OCI-LY7 (cell line): ENCODE results near the gene CPA2. TPM values are rescaled to one million over a fixed set of nuclear protein-coding genes. Genes with fewer than 3 reads are reported as not detected.

Experiments
- BruUV-seq: library from RNA; stranded (reverse); fragments of 400-500 nt; replicated peaks from 2 replicates; lab custom pipeline; 2021; lab: Mats Ljungman, UMichigan
- CTCF ChIA-PET: fragments of 300-600 bp; sonication (Branson Sonifier 250); formaldehyde crosslinking; loops from one replicate; lab custom pipeline; 2022; ENCODE audit warnings: antibody characterized with exemption; ENCODE audit not compliant: unreplicated experiment; lab: Charles Lee
- POLR2A ChIA-PET: fragments of 300-600 bp; sonication (Branson Sonifier 250); formaldehyde crosslinking; loops from one replicate; lab custom pipeline; 2022; ENCODE audit warnings: antibody characterized with exemption; lab: Charles Lee
- DNase-seq: peaks from one replicate; pipeline ENCODE4 v3.0.0-alpha.2; 2015; ENCODE audit warnings: low spot score
- H2AFZ ChIP-seq: fragments of 200-600 bp; sonication (generic), shearing (Covaris generic); 2 replicates; pipeline ENCODE4 v1.6.1; 2014; ENCODE audit warnings: mild to moderate bottlenecking, antibody characterized with exemption, low read length, moderate library complexity
- H3K27ac ChIP-seq: fragments of 200-600 bp; sonication (generic); 2 replicates; pipeline ENCODE4 v1.5.1; 2014; ENCODE audit warnings: mixed run types, low read depth, mild to moderate bottlenecking, moderate library complexity, low read length, inconsistent platforms; ENCODE audit not compliant: poor library complexity, severe bottlenecking
- H3K36me3 ChIP-seq: fragments of 200-600 bp; sonication (generic); 2 replicates; pipeline ENCODE4 v1.6.1; 2014; ENCODE audit warnings: mild to moderate bottlenecking, antibody characterized with exemption, low read length, moderate library complexity, mixed read lengths; ENCODE audit not compliant: insufficient read depth
- H3K4me1 ChIP-seq: fragments of 200-600 bp; sonication (generic); 2 replicates; pipeline ENCODE4 v1.5.1; 2014; ENCODE audit warnings: mild to moderate bottlenecking, low read length; ENCODE audit not compliant: insufficient read depth, poor library complexity, severe bottlenecking
- H3K4me2 ChIP-seq: fragments of 200-600 bp; sonication (generic); 2 replicates; pipeline ENCODE4 v1.6.1; 2014; ENCODE audit warnings: mild to moderate bottlenecking, low read length
- H3K4me3 ChIP-seq: fragments of 200-600 bp; sonication (generic); 2 replicates; pipeline ENCODE4 v1.5.1; 2014; ENCODE audit warnings: mild to moderate bottlenecking, low read depth, low read length; ENCODE audit not compliant: poor library complexity, severe bottlenecking
- H3K79me2 ChIP-seq: fragments of 200-600 bp; sonication (generic); 2 replicates; pipeline ENCODE4 v1.6.1; 2016; ENCODE audit warnings: low read depth, mild to moderate bottlenecking, low read length, moderate library complexity, mixed read lengths; ENCODE audit not compliant: insufficient read depth
- H3K9me2 ChIP-seq: fragments of 200-600 bp; sonication (generic); 2 replicates; pipeline ENCODE4 v1.6.1; 2016; ENCODE audit warnings: mild to moderate bottlenecking, low read length, mixed read lengths; ENCODE audit not compliant: insufficient read depth
- H3K9me3 ChIP-seq: fragments of 200-600 bp; sonication (generic); 2 replicates; pipeline ENCODE4 v1.6.1; 2014; ENCODE audit warnings: mild to moderate bottlenecking, mixed run types, low read length, mixed read lengths
- H4K20me1 ChIP-seq: fragments of 200-600 bp; sonication (generic); 2 replicates; pipeline ENCODE4 v1.6.1; 2014; ENCODE audit warnings: mild to moderate bottlenecking, antibody characterized with exemption, low read length, moderate library complexity, mixed read lengths; ENCODE audit not compliant: insufficient read depth
- EZH2phosphoT487 ChIP-seq: fragments of 200-600 bp; sonication (generic); IDR thresholded peaks from 2 replicates; pipeline ENCODE4 v1.6.1; 2018; ENCODE audit warnings: low read depth, borderline replicate concordance, mild to moderate bottlenecking, mixed run types, antibody characterized with exemption, low read length, moderate library complexity, mixed read lengths
- intact Hi-C: fragments of 100-400 bp; cut with micrococcal nuclease; formaldehyde crosslinking; loops from one replicate; pipeline ENCODE4 v1.10.0; 2022; ENCODE audit not compliant: unreplicated experiment
- total RNA-seq, 2 experiments: library from RNA; depleted of rRNA in 1 of 2; stranded (reverse); fragments of >200 nt in 1 of 2; shearing (Covaris generic) in 1 of 2; gene quantifications; 2 replicates each; pipeline ENCODE4 v1.2.3, GENCODE V29; 2014 to 2022
- TF ChIP-seq, protein P1 (sequence below): fragments of 200-600 bp; sonication (generic); conservative IDR thresholded peaks from 2 replicates; pipeline ENCODE4 v1.5.1; 2014; ENCODE audit warnings: mild to moderate bottlenecking, antibody characterized with exemption, low read length, moderate library complexity, mixed read lengths

The CPA2 gene
- total RNA-seq, 2 experiments from 2014 or later = not detected

DNA sequence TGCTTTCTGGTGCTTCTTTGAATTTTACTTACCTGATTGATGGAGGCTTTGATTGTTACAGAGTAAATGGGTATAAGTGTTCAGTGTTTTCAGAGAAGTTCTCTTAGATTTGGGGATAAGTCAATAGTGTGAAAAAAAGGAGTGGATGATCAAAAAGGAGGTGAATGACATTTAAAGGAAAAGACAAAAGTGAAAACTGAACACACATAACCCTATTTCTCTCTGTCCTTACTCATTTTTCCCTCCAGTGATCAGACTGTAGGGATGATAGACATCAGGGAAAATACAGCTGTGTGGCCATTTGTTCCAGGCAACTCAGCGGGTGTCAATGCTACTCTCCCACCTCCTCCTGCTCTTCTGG, 278 bp downstream of the CPA2 start:
- no peak overlapping the region for H3K4me3 ChIP-seq
- H3K4me1 ChIP-seq = no peaks in the 10 kb centered on the region
- CTCF ChIA-PET = no interaction called here
- H3K9me2 ChIP-seq = no peaks in the 10 kb centered on the region
- no TSS peak for BruUV-seq
- no peaks in the 10 kb centered on the region for H3K36me3 ChIP-seq
- TF ChIP-seq, protein P1, sequence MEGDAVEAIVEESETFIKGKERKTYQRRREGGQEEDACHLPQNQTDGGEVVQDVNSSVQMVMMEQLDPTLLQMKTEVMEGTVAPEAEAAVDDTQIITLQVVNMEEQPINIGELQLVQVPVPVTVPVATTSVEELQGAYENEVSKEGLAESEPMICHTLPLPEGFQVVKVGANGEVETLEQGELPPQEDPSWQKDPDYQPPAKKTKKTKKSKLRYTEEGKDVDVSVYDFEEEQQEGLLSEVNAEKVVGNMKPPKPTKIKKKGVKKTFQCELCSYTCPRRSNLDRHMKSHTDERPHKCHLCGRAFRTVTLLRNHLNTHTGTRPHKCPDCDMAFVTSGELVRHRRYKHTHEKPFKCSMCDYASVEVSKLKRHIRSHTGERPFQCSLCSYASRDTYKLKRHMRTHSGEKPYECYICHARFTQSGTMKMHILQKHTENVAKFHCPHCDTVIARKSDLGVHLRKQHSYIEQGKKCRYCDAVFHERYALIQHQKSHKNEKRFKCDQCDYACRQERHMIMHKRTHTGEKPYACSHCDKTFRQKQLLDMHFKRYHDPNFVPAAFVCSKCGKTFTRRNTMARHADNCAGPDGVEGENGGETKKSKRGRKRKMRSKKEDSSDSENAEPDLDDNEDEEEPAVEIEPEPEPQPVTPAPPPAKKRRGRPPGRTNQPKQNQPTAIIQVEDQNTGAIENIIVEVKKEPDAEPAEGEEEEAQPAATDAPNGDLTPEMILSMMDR = no peak
- no peak for TF ChIP-seq EZH2phosphoT487
- no peaks in the 10 kb centered on the region for H3K79me2 ChIP-seq
- H3K27ac ChIP-seq = no peak overlapping the region
- intact Hi-C loops = no loop called here
- no peaks in the 10 kb centered on the region for H3K9me3 ChIP-seq
- POLR2A ChIA-PET = no interaction called here
- H2AFZ ChIP-seq = no peak overlapping the region
- no peaks in the 10 kb centered on the region for H4K20me1 ChIP-seq
- no peak overlapping the region for H3K4me2 ChIP-seq
- DNase-seq = no peak

DNA sequence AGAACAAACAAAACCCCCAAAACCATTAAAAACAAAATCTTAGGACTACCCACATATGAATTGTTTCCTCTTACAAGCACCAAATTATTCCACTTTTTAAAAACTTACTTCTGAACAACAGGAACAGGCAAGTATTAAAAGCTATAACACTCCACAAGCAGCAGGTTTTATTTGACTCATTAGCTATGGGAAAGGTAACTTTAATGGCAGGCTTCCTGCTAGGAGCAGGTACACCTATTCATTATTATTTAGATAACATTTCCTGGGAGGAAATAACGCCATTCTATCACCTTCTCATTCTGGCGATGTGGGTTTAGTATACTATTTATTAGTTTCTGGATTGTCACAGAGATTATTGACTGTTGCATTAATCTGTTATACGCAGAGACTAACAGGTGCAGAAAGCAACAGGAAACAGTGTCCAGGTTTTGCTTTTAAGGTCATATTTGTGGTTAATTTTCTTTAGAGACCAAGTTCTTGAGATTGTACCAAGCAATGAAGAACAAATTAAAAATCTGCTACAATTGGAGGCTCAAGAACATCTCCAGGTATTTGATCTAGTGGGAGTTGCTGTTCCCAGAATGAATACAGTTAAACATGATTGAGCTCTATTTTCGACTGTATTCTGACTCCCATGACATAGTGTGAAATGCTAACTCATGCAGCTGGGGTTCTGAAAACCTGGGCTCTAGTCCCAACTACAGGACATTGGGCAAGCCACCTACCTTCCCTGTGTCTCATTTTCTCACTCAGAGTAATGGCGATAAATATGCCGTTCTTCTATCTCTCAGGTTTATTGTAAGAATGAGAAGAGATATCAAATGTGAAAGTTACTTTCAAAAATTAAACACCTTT, 2.0 kb downstream of the CPA2 start:
- no peaks in the 10 kb centered on the region for H4K20me1 ChIP-seq
- no peaks in the 10 kb centered on the region for H3K9me2 ChIP-seq
- H3K36me3 ChIP-seq = no peaks in the 10 kb centered on the region
- H3K9me3 ChIP-seq = no peaks in the 10 kb centered on the region
- no peak for DNase-seq
- no peaks in the 10 kb centered on the region for H3K79me2 ChIP-seq
- H2AFZ ChIP-seq = no peak overlapping the region
- ChIA-PET POLR2A (interaction anchor here (0.6 to 1.2 kb wide), 3 partner anchors 12 to 71 kb away, joined by 3 read pairs; no protein-coding TSS in a partner anchor), CTCF (no interaction called here)
- TF ChIP-seq EZH2phosphoT487 = no peak
- TF ChIP-seq, protein P1 = no peak
- BruUV-seq = no TSS peak
- H3K4me2 ChIP-seq = no peak overlapping the region
- H3K4me3 ChIP-seq = no peak overlapping the region
- no peak overlapping the region for H3K27ac ChIP-seq
- intact Hi-C loops = no loop called here
- H3K4me1 ChIP-seq = no peaks in the 10 kb centered on the region

DNA sequence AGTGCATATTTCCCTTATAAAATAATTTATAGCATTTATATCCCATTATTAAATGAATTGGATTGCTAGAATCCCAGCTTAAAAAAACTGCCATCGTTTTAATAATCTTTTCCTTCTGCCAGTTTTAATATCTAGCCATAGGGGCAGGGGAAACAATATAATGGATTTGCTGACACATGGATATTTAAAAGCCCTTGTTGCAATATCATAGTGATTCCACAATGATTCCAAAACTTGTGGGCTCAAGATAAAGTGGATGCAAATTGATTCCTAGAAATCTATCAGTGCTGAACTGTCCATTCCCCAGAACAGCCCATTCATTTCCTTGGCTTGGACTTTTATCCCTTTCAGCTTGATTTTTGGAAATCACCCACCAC, 2.6 kb downstream of the CPA2 start:
- POLR2A ChIA-PET = interaction anchor here (0.6 to 1.2 kb wide), 3 partner anchors 13 to 70 kb away, joined by 3 read pairs; no protein-coding TSS in a partner anchor
- no peaks in the 10 kb centered on the region for H3K79me2 ChIP-seq
- BruUV-seq = no TSS peak
- no peaks in the 10 kb centered on the region for H3K9me2 ChIP-seq
- no peak for DNase-seq
- no peaks in the 10 kb centered on the region for H3K4me1 ChIP-seq
- no peak overlapping the region for H2AFZ ChIP-seq
- H4K20me1 ChIP-seq = no peaks in the 10 kb centered on the region
- no peak overlapping the region for H3K4me3 ChIP-seq
- intact Hi-C loops = no loop called here
- no peak overlapping the region for H3K27ac ChIP-seq
- no peaks in the 10 kb centered on the region for H3K9me3 ChIP-seq
- no peaks in the 10 kb centered on the region for H3K36me3 ChIP-seq
- CTCF ChIA-PET = no interaction called here
- TF ChIP-seq EZH2phosphoT487 = no peak
- TF ChIP-seq, protein P1 = no peak
- H3K4me2 ChIP-seq = no peak overlapping the region
